DND-41 (cell line): ENCODE results near the gene FBXW11.

Experiments
- ATAC-seq: fragments of 200-7000 bp; cut with Tn5 transposase; 3 replicates; pipeline ENCODE4 v1.9.1; 2021; ENCODE audit warnings: low read depth; ENCODE audit not compliant: insufficient read depth
- DNase-seq: peaks from one replicate; pipeline ENCODE4 v3.0.0-alpha.2; 2020
- H2AFZ ChIP-seq: 2 replicates; pipeline ENCODE4 v1.6.0; 2012; ENCODE audit warnings: low read depth, low read length
- H3K27ac ChIP-seq: 2 replicates; pipeline ENCODE4 v1.5.1; 2012; ENCODE audit warnings: low read length, inconsistent platforms
- H3K27me3 ChIP-seq: fragments of 200-600 bp; sonication (generic); 2 replicates; pipeline ENCODE4 v1.6.0; 2012; ENCODE audit warnings: low read length, mild to moderate bottlenecking, inconsistent platforms; ENCODE audit not compliant: insufficient read depth, poor library complexity
- H3K36me3 ChIP-seq: 2 replicates; pipeline ENCODE4 v1.5.1; 2012; ENCODE audit warnings: low read length, inconsistent platforms; ENCODE audit not compliant: insufficient read depth
- H3K4me1 ChIP-seq: 2 replicates; pipeline ENCODE4 v1.5.1; 2012; ENCODE audit warnings: mild to moderate bottlenecking, low read length; ENCODE audit not compliant: insufficient read depth
- H3K4me2 ChIP-seq: 2 replicates; pipeline ENCODE4 v1.6.0; 2012; ENCODE audit warnings: mild to moderate bottlenecking, moderate library complexity, low read length, inconsistent platforms; ENCODE audit not compliant: insufficient read depth
- H3K4me3 ChIP-seq, 2 experiments: fragments of 200-600 bp in 1 of 2; shearing (Covaris generic) in 1 of 2; 2 replicates each; pipeline ENCODE4 v1.5.1; 2012 to 2016; ENCODE audit warnings: inconsistent platforms in 2 of 2, low read length in 2 of 2, mild to moderate bottlenecking in 2 of 2, low read depth in 1 of 2, moderate library complexity in 1 of 2
- H3K79me2 ChIP-seq: 2 replicates; pipeline ENCODE4 v1.6.0; 2012; ENCODE audit warnings: low read length, inconsistent platforms; ENCODE audit not compliant: insufficient read depth
- H3K9ac ChIP-seq: 2 replicates; pipeline ENCODE4 v1.6.0; 2012; ENCODE audit warnings: low read depth, mild to moderate bottlenecking, inconsistent platforms, low read length, moderate library complexity
- H3K9me3 ChIP-seq: 2 replicates; pipeline ENCODE4 v1.5.1; 2012; ENCODE audit warnings: low read length, moderate library complexity, mild to moderate bottlenecking, inconsistent platforms; ENCODE audit not compliant: insufficient read depth, severe bottlenecking
- H4K20me1 ChIP-seq: 2 replicates; pipeline ENCODE4 v1.6.0; 2012; ENCODE audit warnings: low read length; ENCODE audit not compliant: insufficient read depth
- CTCF ChIP-seq: IDR thresholded peaks from 2 replicates; pipeline ENCODE4 v1.5.1; 2012; ENCODE audit warnings: borderline replicate concordance, low read length, moderate library complexity, mild to moderate bottlenecking; ENCODE audit not compliant: poor library complexity, severe bottlenecking; ENCODE audit errors: extremely low read depth
- EZH2 ChIP-seq: IDR thresholded peaks from 3 replicates; pipeline ENCODE4 v1.6.1; 2012; ENCODE audit warnings: borderline replicate concordance, low read depth, mild to moderate bottlenecking, moderate library complexity, low read length, inconsistent platforms; ENCODE audit not compliant: severe bottlenecking

Gene FBXW11

GRCh38 chr5:171952021-171952420 is 54.4 kb downstream of the FBXW11 start:
- peaks cover 54% of the 10 kb centered on the region; the same call in 1 of the 2 replicates for H4K20me1 ChIP-seq
- no peaks in the 10 kb centered on the region for H3K9me3 ChIP-seq
- ATAC-seq: no peak
- no peak overlapping the region for H3K4me3 ChIP-seq
- H3K9ac ChIP-seq: no peak overlapping the region
- no peak for DNase-seq
- no peaks in the 10 kb centered on the region for H3K27me3 ChIP-seq
- no peak overlapping the region for H3K4me2 ChIP-seq
- TF ChIP-seq CTCF (no peak), EZH2 (no peak)
- no peaks in the 10 kb centered on the region for H3K4me1 ChIP-seq
- H2AFZ ChIP-seq: no peak overlapping the region
- H3K79me2 ChIP-seq: peaks cover 93% of the 10 kb centered on the region
- no peak overlapping the region for H3K27ac ChIP-seq
- H3K36me3 ChIP-seq: no peaks in the 10 kb centered on the region

- no peaks in the 10 kb centered on the region for H3K4me1 ChIP-seq
- peaks cover 52% of the 10 kb centered on the region; the same call in 1 of the 2 replicates for H4K20me1 ChIP-seq
- ATAC-seq (no peak), DNase-seq (no peak)
- no peak overlapping the region for H3K27ac ChIP-seq
- H3K27me3 ChIP-seq: no peaks in the 10 kb centered on the region
- no peaks in the 10 kb centered on the region for H3K9me3 ChIP-seq
- no peak overlapping the region for H2AFZ ChIP-seq
- H3K9ac ChIP-seq: no peak overlapping the region
- no peak overlapping the region for H3K4me2 ChIP-seq
- no peak for TF ChIP-seq CTCF
- TF ChIP-seq EZH2: no peak
- H3K79me2 ChIP-seq: peaks cover 92% of the 10 kb centered on the region
- H3K4me3 ChIP-seq: no peak overlapping the region
- no peaks in the 10 kb centered on the region for H3K36me3 ChIP-seq
Observed at GRCh38 chr5:171951218-171951617, 55.2 kb downstream of the FBXW11 start.

GRCh38 chr5:171946000-171946781 is 60.2 kb downstream of the FBXW11 start:
- Histone ChIP-seq H2AFZ (no peak overlapping the region), H3K4me3 (no peak overlapping the region), H3K9ac (no peak overlapping the region), H3K27ac (no peak overlapping the region), H3K27me3 (no peaks in the 10 kb centered on the region), H3K79me2 (peaks cover 76% of the 10 kb centered on the region), H3K4me2 (no peak overlapping the region), H3K4me1 (no peaks in the 10 kb centered on the region), H3K9me3 (no peaks in the 10 kb centered on the region), H3K36me3 (no peaks in the 10 kb centered on the region), H4K20me1 (peaks cover 49% of the 10 kb centered on the region)
- TF ChIP-seq EZH2: no peak
- TF ChIP-seq CTCF: no peak
- DNase-seq (no peak), ATAC-seq (no peak)
